Naive thymus-derived CD8-positive, alpha-beta T cell (primary cell): ENCODE data around the gene SNRPD3. TPM values are rescaled to one million over a fixed set of nuclear protein-coding genes. Genes with fewer than 3 reads are reported as not detected.
"Not testable (repeated sequence)": the region's sequence is repeated elsewhere in the genome, so short reads cannot be mapped to it uniquely, and the experiment has no call there.

Experiments used
- ATAC-seq, 2 donors: fragments of 150-1000 bp; cut with Tn5 transposase in 1 of 2; sonication (Bioruptor Pico), chemical (Tn5 transposase) in 1 of 2; 1 replicate in 1 of 2; 2 replicates in 1 of 2; pipeline ENCODE4 v1.10.0; 2021; ENCODE audit warnings: mild to moderate bottlenecking in 2 of 2, moderate library complexity in 2 of 2
- POLR2A ChIA-PET: fragments of 350-600 bp; sonication (Branson Sonifier 250); formaldehyde crosslinking; loops from one replicate; lab custom pipeline; 2021; ENCODE audit warnings: antibody characterized with exemption; lab: Charles Lee
- DNase-seq, 10 donors: peaks; one replicate each; pipeline versions ENCODE4 v3.0.0 to v3.0.0-alpha.2; 2020 to 2022
- H3K27ac Mint-ChIP-seq, 10 donors: one replicate each; pipeline ENCODE4 v1.8.0; 2020 to 2022; ENCODE audit warnings: mild to moderate bottlenecking in 10 of 10, mixed read lengths in 10 of 10, moderate library complexity in 4 of 10, inconsistent platforms in 1 of 10
- H3K27me3 Mint-ChIP-seq, 5 donors: one replicate each; pipeline ENCODE4 v1.8.0; 2021 to 2022; ENCODE audit warnings: mixed read lengths in 5 of 5
- H3K36me3 Mint-ChIP-seq, 3 donors: one replicate each; pipeline ENCODE4 v1.8.0; 2020 to 2022; ENCODE audit warnings: mixed read lengths in 3 of 3, mild to moderate bottlenecking in 2 of 3, inconsistent platforms in 1 of 3
- H3K4me1 Mint-ChIP-seq, 4 donors: one replicate each; pipeline ENCODE4 v1.8.0; 2021 to 2022; ENCODE audit warnings: mixed read lengths in 4 of 4
- H3K4me3 Mint-ChIP-seq, 10 donors: one replicate each; pipeline ENCODE4 v1.8.0; 2020 to 2022; ENCODE audit warnings: mild to moderate bottlenecking in 10 of 10, mixed read lengths in 10 of 10, moderate library complexity in 6 of 10, inconsistent platforms in 1 of 10
- H3K9me3 Mint-ChIP-seq, 9 donors: one replicate each; pipeline ENCODE4 v1.8.0; 2020 to 2022; ENCODE audit warnings: mixed read lengths in 9 of 9, mild to moderate bottlenecking in 3 of 9, inconsistent platforms in 1 of 9, moderate library complexity in 1 of 9
- polyA plus RNA-seq, 3 donors: library from polyadenylated mRNA; unstranded; fragments of 300-500 nt; fragmentation: Illumina TruSeq; gene quantifications; one replicate each; pipeline ENCODE4 v1.2.3, GENCODE V29; 2021
- total RNA-seq, 8 experiments: library from RNA in 2 of 8; stranded (reverse) in 2 of 8; gene quantifications; one replicate each; pipeline ENCODE4 v1.2.3 and lab custom pipeline; 2021 to 2026

The SNRPD3 gene
- total and polyA plus RNA-seq, 5 experiments from 2014 or later: 81.8 to 103 (median 95.6) TPM

- Mint-ChIP-seq H3K27me3 (peaks cover 0 to 6% (median 0%) of the 10 kb centered on the region in 5 donors), H3K4me3 (no peak overlapping the region), H3K9me3 (no peaks in the 10 kb centered on the region), H3K36me3 (no peaks in the 10 kb centered on the region), H3K4me1 (peaks cover 4 to 12% (median 6%) of the 10 kb centered on the region in 4 donors), H3K27ac (no peak overlapping the region)
- POLR2A ChIA-PET: no interaction called here
- ATAC-seq (no peak), DNase-seq (no peak)
These were observed 37.6 kb upstream of the SNRPD3 start for GRCh38 chr22:24518228-24518627.

GRCh38 chr22:24518771-24519485 is 36.9 kb upstream of the SNRPD3 start:
- Mint-ChIP-seq H3K4me3 (no peak overlapping the region), H3K9me3 (no peaks in the 10 kb centered on the region), H3K4me1 (peaks cover 4 to 12% (median 6%) of the 10 kb centered on the region in 4 donors), H3K36me3 (no peaks in the 10 kb centered on the region), H3K27me3 (peaks cover 0 to 6% (median 0%) of the 10 kb centered on the region in 5 donors), H3K27ac (no peak overlapping the region)
- DNase-seq (no peak), ATAC-seq (no peak)
- POLR2A ChIA-PET: no interaction called here

- POLR2A ChIA-PET: no interaction called here
- DNase-seq: no peak
- H3K36me3 Mint-ChIP-seq: no peaks in the 10 kb centered on the region
These were observed 36.3 kb upstream of the SNRPD3 start for GRCh38 chr22:24519496-24519895.

GRCh38 chr22:24521791-24522245 is 34.0 kb upstream of the SNRPD3 start:
- Mint-ChIP-seq H3K4me1 (peaks cover 5 to 11% (median 9%) of the 10 kb centered on the region in 4 donors), H3K4me3 (no peak overlapping the region), H3K36me3 (no peaks in the 10 kb centered on the region), H3K27ac (peak overlapping the region in 1 of 10 donors; percentile 31), H3K9me3 (no peaks in the 10 kb centered on the region), H3K27me3 (peaks cover 0 to 6% (median 0%) of the 10 kb centered on the region in 5 donors)
- peak; percentile 33 to 45 for ATAC-seq
- peak in 3 of 10 donors; percentile 11 to 34 (median 31) for DNase-seq
- POLR2A ChIA-PET: interaction anchor here (1.2 kb wide), 1 partner anchor 98 kb away, joined by 4 read pairs; no protein-coding TSS in a partner anchor

More at GRCh38 chr22:24519496-24519895, 36.3 kb upstream of the SNRPD3 start:
- peaks cover 0 to 6% (median 0%) of the 10 kb centered on the region in 5 donors for H3K27me3 Mint-ChIP-seq
- H3K4me1 Mint-ChIP-seq: peaks cover 4 to 12% (median 6%) of the 10 kb centered on the region in 4 donors
- H3K4me3 Mint-ChIP-seq: no peak overlapping the region
- H3K9me3 Mint-ChIP-seq: no peaks in the 10 kb centered on the region
- H3K27ac Mint-ChIP-seq: peak overlapping the region in 1 of 10 donors; percentile 5
- ATAC-seq: no peak

- Mint-ChIP-seq H3K9me3 (no peaks in the 10 kb centered on the region), H3K27ac (no peak overlapping the region), H3K36me3 (no peaks in the 10 kb centered on the region), H3K27me3 (peaks cover 0 to 5% (median 0%) of the 10 kb centered on the region in 5 donors), H3K4me3 (no peak overlapping the region), H3K4me1 (peaks cover 5 to 11% (median 9%) of the 10 kb centered on the region in 4 donors)
- DNase-seq (no peak), ATAC-seq (no peak)
- POLR2A ChIA-PET: no interaction called here
These were observed 31.9 kb upstream of the SNRPD3 start for GRCh38 chr22:24523873-24524272.

- POLR2A ChIA-PET: no interaction called here
- Mint-ChIP-seq H3K27me3 (peaks cover 0 to 1% (median 0%) of the 10 kb centered on the region in 5 donors), H3K27ac (peak overlapping the region in 4 of 10 donors; percentile 8 to 43 (median 29)), H3K4me3 (no peak overlapping the region), H3K9me3 (no peaks in the 10 kb centered on the region), H3K36me3 (no peaks in the 10 kb centered on the region), H3K4me1 (peaks cover 5 to 11% (median 9%) of the 10 kb centered on the region in 4 donors)
- DNase-seq: peak; percentile 43 to 84 (median 66)
- ATAC-seq: peak; percentile 95 to 98
These were observed 30.3 kb upstream of the SNRPD3 start for GRCh38 chr22:24525416-24526037.

GRCh38 chr22:24526191-24526590 is 29.6 kb upstream of the SNRPD3 start:
- H3K36me3 Mint-ChIP-seq: no peaks in the 10 kb centered on the region
- peaks cover 5 to 11% (median 9%) of the 10 kb centered on the region in 4 donors for H3K4me1 Mint-ChIP-seq
- no peak for DNase-seq
- no peak overlapping the region for H3K4me3 Mint-ChIP-seq
- no peak for ATAC-seq
- POLR2A ChIA-PET: no interaction called here
- H3K9me3 Mint-ChIP-seq: no peaks in the 10 kb centered on the region
- H3K27me3 Mint-ChIP-seq: no peaks in the 10 kb centered on the region
- no peak overlapping the region for H3K27ac Mint-ChIP-seq

GRCh38 chr22:24529898-24530297 is 25.9 kb upstream of the SNRPD3 start:
- Mint-ChIP-seq H3K27ac (peak overlapping the region in 1 of 10 donors; percentile 44), H3K4me1 (peaks cover 0 to 6% (median 2%) of the 10 kb centered on the region in 4 donors), H3K9me3 (no peaks in the 10 kb centered on the region), H3K36me3 (no peaks in the 10 kb centered on the region), H3K27me3 (no peaks in the 10 kb centered on the region), H3K4me3 (no peak overlapping the region)
- DNase-seq: no peak
- POLR2A ChIA-PET: no interaction called here
- no peak for ATAC-seq

GRCh38 chr22:24530968-24531367 is 24.8 kb upstream of the SNRPD3 start:
- H3K9me3 Mint-ChIP-seq, POLR2A ChIA-PET, H3K27me3 Mint-ChIP-seq, DNase-seq, H3K4me3 Mint-ChIP-seq, H3K4me1 Mint-ChIP-seq, H3K36me3 Mint-ChIP-seq, ATAC-seq: not testable (repeated sequence)
- H3K27ac Mint-ChIP-seq: peak overlapping the region in 1 of 10 donors; percentile 65

GRCh38 chr22:24532075-24532474 is 23.7 kb upstream of the SNRPD3 start:
- POLR2A ChIA-PET: interaction anchor here (0.7 to 0.9 kb wide), 3 partner anchors 48 to 125 kb away, joined by 3 to 6 read pairs (median 4); no protein-coding TSS in a partner anchor
- Mint-ChIP-seq H3K9me3 (no peaks in the 10 kb centered on the region), H3K27ac (no peak overlapping the region), H3K4me3 (no peak overlapping the region), H3K36me3 (peaks cover 0 to 1% (median 0%) of the 10 kb centered on the region in 3 donors), H3K27me3 (no peaks in the 10 kb centered on the region), H3K4me1 (no peaks in the 10 kb centered on the region)
- no peak for DNase-seq
- ATAC-seq: no peak

GRCh38 chr22:24535348-24535747 is 20.5 kb upstream of the SNRPD3 start:
- no peaks in the 10 kb centered on the region for H3K9me3 Mint-ChIP-seq
- no peaks in the 10 kb centered on the region for H3K4me1 Mint-ChIP-seq
- POLR2A ChIA-PET: interaction anchor here (0.7 kb wide), 1 partner anchor 20 kb away, joined by 3 read pairs; no protein-coding TSS in a partner anchor
- no peak overlapping the region for H3K4me3 Mint-ChIP-seq
- no peak for DNase-seq
- no peaks in the 10 kb centered on the region for H3K27me3 Mint-ChIP-seq
- no peak for ATAC-seq
- peaks cover 0 to 11% (median 1%) of the 10 kb centered on the region in 3 donors for H3K36me3 Mint-ChIP-seq
- H3K27ac Mint-ChIP-seq: no peak overlapping the region

GRCh38 chr22:24536089-24536488 is 19.7 kb upstream of the SNRPD3 start:
- no peak overlapping the region for H3K4me3 Mint-ChIP-seq
- no peaks in the 10 kb centered on the region for H3K9me3 Mint-ChIP-seq
- DNase-seq (no peak), ATAC-seq (no peak)
- POLR2A ChIA-PET: no interaction called here
- no peak overlapping the region for H3K27ac Mint-ChIP-seq
- H3K27me3 Mint-ChIP-seq: no peaks in the 10 kb centered on the region
- H3K36me3 Mint-ChIP-seq: peaks cover 0 to 18% (median 1%) of the 10 kb centered on the region in 3 donors
- H3K4me1 Mint-ChIP-seq: peaks cover 0 to 7% (median 0%) of the 10 kb centered on the region in 4 donors

GRCh38 chr22:24540470-24540869 is 15.3 kb upstream of the SNRPD3 start:
- Mint-ChIP-seq H3K4me1 (peaks cover 0 to 16% (median 0%) of the 10 kb centered on the region in 4 donors), H3K9me3 (no peaks in the 10 kb centered on the region), H3K27ac (peak overlapping the region in 1 of 10 donors; percentile 47), H3K4me3 (no peak overlapping the region), H3K36me3 (peaks cover 0 to 57% (median 7%) of the 10 kb centered on the region in 3 donors), H3K27me3 (no peaks in the 10 kb centered on the region)
- ATAC-seq: no peak
- POLR2A ChIA-PET: no interaction called here
- DNase-seq: no peak
